ENCODE data around the gene FBXW2.

DNA sequence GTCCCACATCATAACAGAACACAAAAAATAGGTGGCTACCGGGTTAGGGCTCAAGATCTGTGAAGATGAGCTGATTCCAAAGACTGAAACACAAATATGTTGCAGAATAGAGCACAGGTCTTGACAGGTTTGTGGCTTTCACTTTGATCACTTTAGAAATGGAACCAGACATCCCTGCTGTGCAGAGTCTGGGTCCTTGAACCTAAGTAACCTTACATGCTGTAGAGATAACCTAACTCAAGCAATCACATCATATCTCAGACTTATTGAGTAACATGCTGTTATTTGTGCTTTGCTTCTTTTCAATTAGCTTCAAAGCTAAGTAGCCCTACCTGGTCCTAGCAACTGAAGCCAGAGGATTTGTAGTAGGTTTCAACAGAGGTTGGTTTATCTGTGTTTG, 24.3 kb downstream of the FBXW2 start:
- TF ChIP-seq, protein P1, sequence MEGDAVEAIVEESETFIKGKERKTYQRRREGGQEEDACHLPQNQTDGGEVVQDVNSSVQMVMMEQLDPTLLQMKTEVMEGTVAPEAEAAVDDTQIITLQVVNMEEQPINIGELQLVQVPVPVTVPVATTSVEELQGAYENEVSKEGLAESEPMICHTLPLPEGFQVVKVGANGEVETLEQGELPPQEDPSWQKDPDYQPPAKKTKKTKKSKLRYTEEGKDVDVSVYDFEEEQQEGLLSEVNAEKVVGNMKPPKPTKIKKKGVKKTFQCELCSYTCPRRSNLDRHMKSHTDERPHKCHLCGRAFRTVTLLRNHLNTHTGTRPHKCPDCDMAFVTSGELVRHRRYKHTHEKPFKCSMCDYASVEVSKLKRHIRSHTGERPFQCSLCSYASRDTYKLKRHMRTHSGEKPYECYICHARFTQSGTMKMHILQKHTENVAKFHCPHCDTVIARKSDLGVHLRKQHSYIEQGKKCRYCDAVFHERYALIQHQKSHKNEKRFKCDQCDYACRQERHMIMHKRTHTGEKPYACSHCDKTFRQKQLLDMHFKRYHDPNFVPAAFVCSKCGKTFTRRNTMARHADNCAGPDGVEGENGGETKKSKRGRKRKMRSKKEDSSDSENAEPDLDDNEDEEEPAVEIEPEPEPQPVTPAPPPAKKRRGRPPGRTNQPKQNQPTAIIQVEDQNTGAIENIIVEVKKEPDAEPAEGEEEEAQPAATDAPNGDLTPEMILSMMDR (IDR thresholded peaks at IDR 0.05; ENCODE audit: low read depth, low read length): no peak
- TF ChIP-seq EZH2phosphoT487 (IDR thresholded peaks at IDR 0.05; ENCODE audit: low read depth): no peak
